GM12875 (cell line): ENCODE results near the gene SRMS.
"Not testable (repeated sequence)": the region's sequence is repeated elsewhere in the genome, so short reads cannot be mapped to it uniquely, and the experiment has no call there.

ENCODE experiments used
- H3K4me3 ChIP-seq: one replicate; pipeline ENCODE4 v1.5.1; 2011; ENCODE audit warnings: low read depth, low read length, control low read depth
- CTCF ChIP-seq: IDR thresholded peaks from 2 replicates; pipeline ENCODE4 v1.5.1; 2011; ENCODE audit warnings: low read depth, mild to moderate bottlenecking, control low read depth, inconsistent platforms, low read length, moderate library complexity, borderline replicate concordance; ENCODE audit not compliant: insufficient read depth

The SRMS gene

GRCh38 chr20:63520934-63521601 lies 26.5 kb downstream of the SRMS start:
- peak overlapping the region; percentile 83 for H3K4me3 ChIP-seq
- TF ChIP-seq CTCF: 0 out of 2 replicates have a peak, but pooled peaks have one; percentile 24

GRCh38 chr20:63520504-63520933 lies 27.0 kb downstream of the SRMS start, which contains the start of gene PPDPF:
TSS of gene PPDPF (plus strand) at chr20:63520765. CDS start at chr20:63521309, 544 bp downstream.
- no peak for TF ChIP-seq CTCF
- peak within 1 kb of the TSS; percentile 83 for H3K4me3 ChIP-seq

GRCh38 chr20:63519668-63520503 lies 27.7 kb downstream of the SRMS start:
- 0 out of 2 replicates have a peak, but pooled peaks have one; percentile 16 for TF ChIP-seq CTCF
- H3K4me3 ChIP-seq: peak overlapping the region; percentile 83

- TF ChIP-seq CTCF: no peak
- H3K4me3 ChIP-seq: no peak overlapping the region
Observed at GRCh38 chr20:63518946-63519667, 28.4 kb downstream of the SRMS start.

- TF ChIP-seq CTCF: no peak
- no peak overlapping the region for H3K4me3 ChIP-seq
Observed at GRCh38 chr20:63518351-63518861, 29.1 kb downstream of the SRMS start.

- TF ChIP-seq CTCF: no peak
- H3K4me3 ChIP-seq: no peak overlapping the region
Observed at GRCh38 chr20:63517376-63518309, 29.9 kb downstream of the SRMS start.

GRCh38 chr20:63514520-63514919 lies 33.0 kb downstream of the SRMS start:
- H3K4me3 ChIP-seq: not testable (repeated sequence)
